Kidney glomerular epithelial cell (primary cell): ENCODE results near the gene TNFAIP8.
"Not testable (repeated sequence)": the region's sequence is repeated elsewhere in the genome, so short reads cannot be mapped to it uniquely, and the experiment has no call there.

Source experiments
- DNase-seq: peaks from one replicate; lab custom pipeline; 2025; lab: John Stamatoyannopoulos, UW

The TNFAIP8 gene

DNA sequence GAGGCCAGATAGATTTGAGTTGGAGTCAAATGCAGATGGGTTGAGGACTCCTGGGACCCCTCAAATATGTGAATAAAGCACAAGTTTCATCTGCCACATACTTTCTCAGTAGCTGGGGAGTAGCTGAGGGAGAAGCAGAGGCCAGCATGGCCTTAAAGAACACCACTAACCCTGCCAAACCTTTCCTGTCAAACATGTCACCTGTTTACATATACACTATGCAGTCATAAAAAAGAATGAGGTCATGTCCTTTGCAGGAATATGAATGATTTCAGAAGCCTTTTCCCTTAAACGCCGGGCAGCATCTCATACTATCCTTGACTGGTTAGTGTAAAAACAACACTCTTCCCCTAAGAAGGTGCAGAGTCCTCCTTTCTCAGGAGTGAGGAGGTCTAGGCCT, 71.2 kb downstream of the TNFAIP8 start:
- no peak for DNase-seq

DNA sequence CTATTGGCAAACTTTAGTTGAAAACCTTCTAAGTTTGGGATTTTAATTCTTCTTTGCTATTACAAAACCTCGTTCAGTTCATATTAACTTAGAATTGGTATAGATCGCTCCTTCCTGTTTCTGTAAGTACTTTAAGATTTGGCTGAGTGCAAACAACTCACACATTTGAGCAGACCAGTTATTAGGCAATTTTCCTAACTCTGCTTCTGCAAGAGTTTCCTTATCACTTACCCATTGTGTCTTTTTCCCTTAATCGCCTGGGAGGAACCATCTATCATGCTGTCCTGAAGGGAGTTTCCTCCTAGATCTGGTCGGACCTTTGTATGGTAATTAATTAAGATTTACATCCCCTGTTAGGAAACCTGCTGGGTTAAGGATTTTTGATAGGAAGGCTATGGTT, 71.8 kb downstream of the TNFAIP8 start:
- not testable (repeated sequence) for DNase-seq

DNA sequence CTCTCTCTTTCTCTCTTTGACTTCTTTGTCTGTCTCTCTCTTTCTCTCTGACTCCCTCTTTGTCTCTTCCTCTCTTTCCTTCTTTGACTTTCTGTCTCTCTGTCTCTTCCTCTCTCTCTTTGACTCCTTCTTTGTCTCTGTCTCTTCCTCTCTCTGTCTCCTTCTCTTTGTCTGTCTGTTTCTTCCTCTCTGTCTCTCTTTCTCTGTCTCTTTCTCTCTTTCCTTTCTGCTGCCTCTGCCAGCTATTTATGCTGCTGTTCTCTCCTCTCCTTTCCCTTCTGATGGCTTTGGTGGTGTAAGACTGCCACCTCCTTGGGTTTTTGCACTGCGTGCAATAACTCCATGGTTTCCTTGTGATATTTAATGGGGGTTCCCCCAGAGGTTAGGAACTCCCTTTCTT, 72.3 kb downstream of the TNFAIP8 start:
- DNase-seq: not testable (repeated sequence)

DNA sequence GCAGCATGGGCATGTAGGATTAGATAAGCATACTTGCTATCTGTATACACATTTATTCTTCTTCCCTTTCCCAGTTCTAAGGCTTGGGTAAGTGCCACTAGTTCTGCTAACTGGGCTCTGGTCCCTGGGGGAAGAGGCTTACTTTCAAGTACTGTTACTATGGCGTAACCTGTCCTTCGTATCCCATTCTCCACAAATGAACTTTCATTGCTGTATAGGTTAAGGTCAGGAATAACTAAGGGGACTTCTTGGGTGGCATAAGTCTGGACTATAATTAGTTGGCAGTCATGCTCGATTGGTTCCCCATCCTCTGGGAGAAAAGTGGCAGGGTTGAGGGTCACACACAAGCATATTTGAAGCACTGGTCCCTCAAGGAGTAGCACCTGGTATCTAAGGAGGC, 72.8 kb downstream of the TNFAIP8 start:
- DNase-seq: not testable (repeated sequence)

DNA sequence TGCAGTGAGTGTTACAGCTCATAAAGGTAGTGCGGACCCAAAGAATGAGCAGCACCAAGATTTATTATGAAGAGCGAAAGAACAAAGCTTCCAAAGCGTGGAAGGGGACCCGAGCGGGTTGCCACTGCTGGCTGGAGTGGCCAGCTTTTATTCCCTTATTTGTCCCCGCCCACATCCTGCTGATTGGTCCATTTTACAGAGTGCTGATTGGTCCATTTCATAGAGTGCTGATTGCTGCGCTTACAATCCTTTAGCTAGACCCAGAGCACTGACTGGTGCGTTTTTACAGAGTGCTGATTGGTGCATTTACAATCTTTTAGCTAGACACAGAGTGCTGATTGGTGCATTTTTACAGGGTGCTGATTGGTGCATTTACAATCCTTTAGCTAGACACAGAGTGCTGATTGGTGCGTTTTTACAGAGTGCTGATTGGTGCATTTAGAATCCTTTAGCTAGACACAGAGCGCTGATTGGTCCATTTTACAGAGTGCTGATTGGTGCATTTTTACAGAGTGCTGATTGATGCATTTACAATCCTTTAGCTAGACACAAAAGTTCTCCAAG, 76.9 kb downstream of the TNFAIP8 start:
- DNase-seq: not testable (repeated sequence)

DNA sequence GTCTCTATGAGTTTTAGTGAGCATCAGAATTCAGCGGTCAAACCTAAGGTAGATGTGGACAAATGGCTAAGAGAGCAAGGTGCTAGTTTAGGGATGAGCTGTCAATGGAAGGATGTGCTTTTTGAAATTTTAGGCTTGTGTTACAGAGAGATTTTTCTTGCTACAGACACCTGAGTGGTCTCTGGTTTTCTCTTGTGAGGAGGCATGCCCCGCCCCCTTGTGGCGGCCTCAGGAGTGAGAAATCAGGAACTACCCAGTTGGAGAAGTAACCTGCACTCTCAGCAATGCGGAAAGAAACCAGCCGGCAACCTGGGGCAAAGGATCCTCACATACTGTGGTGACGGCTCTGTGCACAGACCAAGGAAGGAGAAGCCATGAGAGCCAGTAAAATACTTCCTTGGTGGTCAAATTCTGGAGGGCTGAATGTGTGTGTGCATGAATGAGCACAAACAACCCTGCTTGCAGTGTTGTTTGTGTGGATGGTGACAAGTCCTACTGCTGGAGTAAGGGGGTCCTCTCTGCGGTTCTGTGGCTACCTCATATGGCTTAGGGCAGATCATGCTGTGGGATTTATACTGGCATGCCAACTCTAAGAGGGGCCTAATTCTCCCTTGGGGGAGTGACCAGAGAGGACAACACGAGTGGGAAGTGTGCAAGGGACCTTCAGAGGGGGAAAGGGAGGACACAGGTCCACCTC, 79.8 kb downstream of the TNFAIP8 start:
- peak; percentile 18 for DNase-seq

DNA sequence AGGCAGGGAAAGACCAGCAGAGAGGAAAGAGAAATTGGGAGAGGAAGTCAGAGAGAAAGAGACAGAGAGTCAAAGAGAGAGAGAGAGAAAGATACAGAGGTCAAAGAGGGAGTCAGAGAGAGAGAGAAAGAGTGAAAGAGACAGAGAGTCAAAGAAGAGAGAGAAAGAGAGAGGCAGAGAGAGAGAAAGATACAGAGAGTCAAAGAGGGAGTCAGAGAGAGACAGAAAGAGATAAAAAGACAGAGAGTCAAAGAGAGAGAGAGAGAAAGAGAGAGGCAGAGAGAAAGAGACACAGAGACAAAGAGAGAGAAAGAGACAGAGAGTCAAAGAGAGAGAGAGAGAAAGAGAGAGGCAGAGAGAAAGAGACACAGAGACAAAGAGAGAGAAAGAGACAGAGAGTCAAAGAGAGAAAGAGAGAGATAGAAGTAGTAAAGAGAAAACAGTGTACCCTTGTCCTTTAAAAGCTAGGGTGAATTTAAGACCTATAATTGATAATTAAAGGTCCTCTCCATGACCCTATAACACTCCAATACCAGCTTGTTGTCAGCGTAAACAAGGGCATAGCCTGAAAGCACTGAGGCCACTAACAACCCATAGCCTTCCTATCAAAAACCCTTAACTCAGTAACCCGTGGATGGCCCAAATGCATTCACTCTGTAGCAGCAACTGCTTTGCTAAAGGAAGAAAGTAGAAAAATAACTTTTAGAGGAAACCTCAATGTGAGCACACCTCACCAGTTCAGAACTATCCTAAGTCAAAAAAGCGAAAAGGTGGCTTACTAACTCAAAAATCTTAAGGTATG, 82.2 kb downstream of the TNFAIP8 start:
- not testable (repeated sequence) for DNase-seq

DNA sequence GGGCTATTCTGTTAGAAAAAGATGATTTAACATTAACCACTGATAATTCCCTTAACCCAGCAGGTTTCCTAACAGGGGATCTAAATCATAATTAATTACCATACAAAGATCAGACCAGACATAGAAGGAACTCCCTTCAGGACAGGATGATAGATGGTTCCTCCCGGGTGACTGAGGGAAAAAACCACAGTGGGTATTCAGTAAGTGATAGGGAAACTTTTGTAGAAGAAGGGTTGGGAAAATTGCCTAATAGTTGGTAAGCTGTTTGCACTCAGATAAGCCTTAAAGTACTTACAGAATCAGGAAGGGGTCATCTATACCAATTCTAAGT, 82.7 kb downstream of the TNFAIP8 start:
- not testable (repeated sequence) for DNase-seq

DNA sequence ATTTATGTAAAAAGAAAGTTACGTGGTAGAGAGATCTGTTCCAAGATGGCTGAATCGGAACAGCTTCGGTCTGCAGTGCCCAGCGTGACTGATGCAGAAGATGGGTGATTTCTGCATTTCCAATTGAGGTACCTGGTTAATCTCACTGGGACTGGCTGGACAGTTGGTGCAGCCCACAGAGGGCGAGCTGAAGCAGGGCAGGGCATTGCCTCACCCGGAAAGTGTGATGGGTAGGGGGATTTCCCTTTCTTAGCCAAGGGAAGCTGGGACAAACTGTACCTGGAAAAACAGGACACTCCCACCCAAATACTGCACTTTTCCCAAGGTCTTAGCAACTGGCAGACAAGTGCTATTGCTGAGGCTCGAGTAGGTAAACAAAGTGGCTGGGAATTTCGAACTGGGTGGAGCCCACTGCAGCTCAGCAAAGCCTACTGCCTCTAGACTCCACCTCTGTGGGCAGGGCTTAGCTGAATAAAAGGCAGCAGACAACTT, 83.4 kb downstream of the TNFAIP8 start:
- no peak for DNase-seq

DNA sequence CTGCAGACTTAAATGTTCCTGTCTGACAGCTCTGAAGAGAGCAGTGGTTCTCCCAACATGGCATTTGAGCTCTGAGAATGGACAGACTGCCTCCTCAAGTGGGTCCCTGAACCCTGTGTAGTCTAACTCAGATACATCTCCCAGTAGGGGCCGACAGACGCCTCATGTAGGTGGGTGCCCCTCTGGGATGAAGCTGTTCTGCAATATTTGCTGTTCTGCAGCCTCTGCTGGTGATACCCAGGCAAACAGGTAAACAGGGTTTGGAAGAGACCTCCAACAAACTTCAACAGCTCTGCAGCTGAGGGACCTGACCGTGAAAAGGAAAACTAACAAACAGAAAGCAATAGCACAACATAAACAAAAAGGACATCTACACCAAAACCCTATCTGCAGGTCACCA, 83.8 kb downstream of the TNFAIP8 start:
- not testable (repeated sequence) for DNase-seq

DNA sequence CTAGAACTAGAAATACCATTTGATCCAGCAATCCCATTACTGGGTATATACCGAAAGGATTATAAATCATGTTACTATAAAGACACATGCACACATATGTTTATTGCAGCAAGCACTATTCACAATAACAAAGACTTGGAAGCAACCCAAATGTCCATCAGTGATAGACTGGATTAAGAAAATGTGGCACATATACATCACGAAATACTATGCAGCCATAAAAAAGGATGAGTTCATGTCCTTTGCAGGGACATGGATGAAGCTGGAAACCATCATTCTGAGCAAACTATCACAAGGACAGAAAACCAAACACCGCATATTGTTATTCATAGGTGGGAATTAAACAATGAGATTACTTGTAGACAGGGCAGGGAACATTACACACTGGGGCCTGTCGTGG, 88.8 kb downstream of the TNFAIP8 start:
- DNase-seq: not testable (repeated sequence)

DNA sequence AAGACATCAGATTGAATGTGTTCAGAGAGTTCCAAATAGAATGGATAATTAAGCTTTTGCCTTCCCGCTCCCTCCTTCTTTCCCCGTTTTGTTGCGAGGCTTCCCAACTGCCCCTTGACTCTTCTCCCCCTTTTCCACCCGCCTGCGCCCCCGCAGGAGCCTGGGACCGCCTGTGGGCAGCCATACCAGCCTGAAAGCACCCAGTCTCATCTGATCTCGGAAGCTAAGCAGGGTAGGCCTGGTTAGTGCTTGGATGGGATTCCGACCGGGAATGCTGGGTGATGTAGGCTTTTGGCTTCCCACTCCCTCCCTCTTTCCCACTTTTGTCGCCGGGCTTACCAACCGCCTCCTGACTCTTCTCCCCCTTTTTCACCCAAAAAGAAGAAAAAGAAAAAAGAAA, 89.7 kb downstream of the TNFAIP8 start:
- DNase-seq: no peak
